Thoracic aorta (tissue), 2 donors: Measurements from ENCODE around the gene MAN2A2. TPM values are rescaled to one million over a fixed set of nuclear protein-coding genes. Genes with fewer than 3 reads are reported as not detected.
A peak's percentile ranks its signal among the peaks of the same experiment; 100 is the strongest.

Experiments used
- ATAC-seq: fragments of 150-250 bp; one replicate; pipeline ENCODE4 v1.8.0; 2017; ENCODE audit warnings: low read depth; ENCODE audit not compliant: insufficient number of reproducible peaks, low FRiP score
- DNase-seq: peaks from one replicate; pipeline ENCODE4 v3.0.0-alpha.2; 2020; ENCODE audit warnings: low spot score
- H3K27ac ChIP-seq, 2 donors: fragments of 200-600 bp; sonication (generic); 1 replicate in 1 of 2; 2 replicates in 1 of 2; pipeline ENCODE4 v1.5.1; 2016; ENCODE audit warnings: mild to moderate bottlenecking in 2 of 2, moderate library complexity in 2 of 2
- H3K27me3 ChIP-seq: fragments of 200-600 bp; sonication (generic); replicated peaks from 2 replicates; pipeline ENCODE4 v1.6.0; 2016; ENCODE audit warnings: mild to moderate bottlenecking; ENCODE audit not compliant: insufficient read depth
- H3K36me3 ChIP-seq: fragments of 200-600 bp; sonication (generic); one replicate; pipeline ENCODE4 v1.5.1; 2016
- H3K4me1 ChIP-seq, 2 donors: fragments of 200-600 bp; sonication (generic); 1 replicate in 1 of 2; 2 replicates in 1 of 2; pipeline versions ENCODE4 v1.5.1 to v1.6.0; 2016; ENCODE audit warnings: low read depth in 2 of 2, mild to moderate bottlenecking in 1 of 2; ENCODE audit not compliant: control insufficient read depth in 1 of 2
- H3K4me3 ChIP-seq: fragments of 200-600 bp; sonication (generic); 2 replicates; pipeline ENCODE4 v1.5.1; 2016; ENCODE audit warnings: mild to moderate bottlenecking
- H3K9me3 ChIP-seq: fragments of 200-600 bp; sonication (generic); 2 replicates; pipeline ENCODE4 v1.5.1; 2016
- CTCF ChIP-seq: fragments of 200-600 bp; sonication (generic); IDR thresholded peaks from one replicate; pipeline ENCODE4 v1.5.1; 2019; ENCODE audit warnings: antibody characterized with exemption
- total RNA-seq, 2 donors: library from RNA; depleted of rRNA; stranded (reverse); fragments of >200 nt; gene quantifications; one replicate each; pipeline versions ENCODE4 v1.1.0 to v1.2.3, GENCODE V29; 2016

MAN2A2 gene
- total RNA-seq, 2 donors from 2014 or later, result 59.7 to 68.4 TPM

GRCh38 chr15:90903733-90904536 lies 833 bp downstream of the MAN2A2 start:
- no peaks in the 10 kb centered on the region for H3K9me3 ChIP-seq
- peaks cover 28% of the 10 kb centered on the region for H3K36me3 ChIP-seq
- H3K27me3 ChIP-seq, result no peaks in the 10 kb centered on the region
- ATAC-seq, result no peak
- H3K4me3 ChIP-seq, result peak overlapping the region; percentile 89
- H3K27ac ChIP-seq, result peak overlapping the region; percentile 90 to 93
- H3K4me1 ChIP-seq, result peaks cover 15 to 19% of the 10 kb centered on the region in 2 donors
- no peak for TF ChIP-seq CTCF
- DNase-seq, result no peak

- no peaks in the 10 kb centered on the region for H3K27me3 ChIP-seq
- H3K4me1 ChIP-seq, result peaks cover 15 to 19% of the 10 kb centered on the region in 2 donors
- H3K36me3 ChIP-seq, result peaks cover 36% of the 10 kb centered on the region
- H3K4me3 ChIP-seq, result no peak overlapping the region
- H3K9me3 ChIP-seq, result no peaks in the 10 kb centered on the region
- DNase-seq (no peak), ATAC-seq (no peak)
- no peak overlapping the region for H3K27ac ChIP-seq
- no peak for TF ChIP-seq CTCF
Observed at GRCh38 chr15:90904746-90905145, 1.6 kb downstream of the MAN2A2 start.

GRCh38 chr15:90905306-90906180 lies 2.4 kb downstream of the MAN2A2 start:
- no peak for TF ChIP-seq CTCF
- no peak for DNase-seq
- ATAC-seq, result no peak
- no peak overlapping the region for H3K4me3 ChIP-seq
- H3K27me3 ChIP-seq, result no peaks in the 10 kb centered on the region
- H3K4me1 ChIP-seq, result peaks cover 15 to 19% of the 10 kb centered on the region in 2 donors
- H3K9me3 ChIP-seq, result no peaks in the 10 kb centered on the region
- no peak overlapping the region for H3K27ac ChIP-seq
- H3K36me3 ChIP-seq, result peaks cover 44% of the 10 kb centered on the region

- Histone ChIP-seq H3K4me1 (peaks cover 15 to 18% of the 10 kb centered on the region in 2 donors), H3K9me3 (no peaks in the 10 kb centered on the region), H3K27me3 (no peaks in the 10 kb centered on the region), H3K4me3 (no peak overlapping the region), H3K36me3 (peaks cover 52% of the 10 kb centered on the region), H3K27ac (no peak overlapping the region)
- DNase-seq (no peak), ATAC-seq (no peak)
- no peak for TF ChIP-seq CTCF
Observed at GRCh38 chr15:90906181-90906849, 3.2 kb downstream of the MAN2A2 start.
